C4-2B (cell line): ENCODE measurements around the gene MTUS2.

Experiments
- H3K27ac ChIP-seq: fragments of 450-650 bp; 2 replicates; pipeline ENCODE4 v1.5.1; 2017
- CTCF ChIP-seq: fragments of 450-650 bp; conservative IDR thresholded peaks from 2 replicates; pipeline ENCODE4 v1.5.1; 2017; ENCODE audit warnings: mild to moderate bottlenecking
- ZFX ChIP-seq: fragments of 450-650 bp; IDR thresholded peaks from 2 replicates; pipeline ENCODE4 v1.6.1; 2017

MTUS2 gene

GRCh38 chr13:29021717-29022116 is 201.6 kb downstream of the MTUS2 start:
- TF ChIP-seq ZFX (no peak), CTCF (no peak)
- no peak overlapping the region for H3K27ac ChIP-seq

- TF ChIP-seq CTCF (no peak), ZFX (no peak)
- H3K27ac ChIP-seq = no peak overlapping the region
Measured at GRCh38 chr13:29022410-29022809, 202.3 kb downstream of the MTUS2 start.

- no peak overlapping the region for H3K27ac ChIP-seq
- no peak for TF ChIP-seq CTCF
- no peak for TF ChIP-seq ZFX
Measured at GRCh38 chr13:29022968-29023367, 202.8 kb downstream of the MTUS2 start.

GRCh38 chr13:29024783-29025182 is 204.6 kb downstream of the MTUS2 start:
- TF ChIP-seq CTCF = no peak
- TF ChIP-seq ZFX = no peak

GRCh38 chr13:29028868-29029267 is 208.7 kb downstream of the MTUS2 start:
- TF ChIP-seq CTCF (no peak), ZFX (no peak)
- no peak overlapping the region for H3K27ac ChIP-seq

More at GRCh38 chr13:29024783-29025182, 204.6 kb downstream of the MTUS2 start:
- no peak overlapping the region for H3K27ac ChIP-seq

GRCh38 chr13:29038700-29039099 is 218.6 kb downstream of the MTUS2 start:
- H3K27ac ChIP-seq = no peak overlapping the region
- TF ChIP-seq ZFX = no peak
- TF ChIP-seq CTCF = no peak

- TF ChIP-seq CTCF (no peak), ZFX (no peak)
- H3K27ac ChIP-seq = no peak overlapping the region
Measured at GRCh38 chr13:29039212-29039611, 219.1 kb downstream of the MTUS2 start.
